Measurements from ENCODE around the gene HRCT1.

HRCT1 gene

DNA sequence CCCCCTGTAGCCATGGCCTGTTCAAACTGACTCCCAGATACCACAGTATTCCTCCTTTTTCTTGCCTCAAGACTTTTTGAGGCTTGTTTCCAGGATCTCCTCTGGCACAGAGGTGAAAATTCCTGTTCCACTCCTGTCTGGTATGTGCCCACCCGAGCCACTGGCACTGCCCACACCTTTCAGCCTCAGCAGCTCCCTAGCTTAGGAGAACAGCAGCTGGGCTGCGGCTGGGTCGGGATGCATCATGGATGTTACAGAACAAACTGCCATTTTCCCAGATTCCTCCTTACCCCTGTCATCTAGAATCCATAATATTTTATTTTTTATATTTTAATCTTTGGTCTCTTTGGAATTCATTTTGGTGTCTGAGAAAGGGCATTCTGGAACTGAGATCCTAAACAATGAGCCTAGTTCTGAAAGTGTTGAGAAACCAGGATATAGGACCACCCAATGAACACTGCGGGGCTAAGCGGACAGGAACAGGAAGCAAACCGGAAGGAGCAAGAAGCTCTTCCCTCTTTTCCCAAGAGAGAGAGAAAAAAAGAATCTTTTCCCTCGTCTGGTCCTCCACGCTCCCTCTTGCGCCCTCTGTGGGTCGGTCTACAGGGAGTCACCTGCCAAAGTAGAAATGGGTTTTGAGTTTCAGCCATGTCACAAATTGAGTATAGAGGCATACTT, 39.5 kb downstream of the HRCT1 start:
- peak; percentile 49 to 69 for DNase-seq

DNA sequence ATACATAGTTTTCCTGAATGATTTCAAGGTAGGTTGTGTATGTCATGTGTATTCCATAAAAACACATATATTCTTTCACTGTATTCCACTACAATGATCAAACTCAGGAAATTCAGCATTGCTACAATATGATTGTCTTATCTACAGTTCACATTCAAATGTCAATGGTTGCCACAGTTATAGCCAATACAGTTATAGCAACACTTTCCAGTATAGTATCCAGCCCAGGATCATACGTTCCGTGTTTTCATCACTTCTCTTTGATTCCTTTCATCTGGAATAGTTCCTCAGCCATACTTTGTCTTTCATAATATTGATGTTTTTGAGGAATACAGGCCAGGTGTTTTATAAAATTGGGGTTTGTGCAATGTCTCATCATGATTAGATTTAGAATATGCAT, 42.4 kb downstream of the HRCT1 start:
- no peak for DNase-seq

DNA sequence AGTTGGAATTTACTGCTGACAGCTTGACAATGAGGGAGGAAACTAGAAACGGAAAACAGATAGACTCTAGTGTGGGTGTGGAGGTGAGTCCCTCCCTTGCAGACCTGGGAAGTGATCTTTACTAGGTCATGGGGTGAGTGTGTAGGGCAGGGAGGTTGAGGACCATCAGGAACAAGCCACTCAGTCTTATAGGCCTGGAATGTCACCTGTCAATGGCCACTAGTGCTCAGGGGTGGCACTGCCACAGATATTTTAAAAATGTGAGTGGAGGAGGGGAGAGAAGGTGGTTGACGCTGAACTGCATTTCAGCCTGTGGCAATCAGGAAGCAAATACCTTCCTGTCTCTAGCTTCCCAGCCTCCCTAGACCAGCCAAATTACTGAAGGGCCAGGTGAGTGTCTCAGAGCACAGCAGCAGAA, 42.9 kb downstream of the HRCT1 start:
- DNase-seq = no peak

DNA sequence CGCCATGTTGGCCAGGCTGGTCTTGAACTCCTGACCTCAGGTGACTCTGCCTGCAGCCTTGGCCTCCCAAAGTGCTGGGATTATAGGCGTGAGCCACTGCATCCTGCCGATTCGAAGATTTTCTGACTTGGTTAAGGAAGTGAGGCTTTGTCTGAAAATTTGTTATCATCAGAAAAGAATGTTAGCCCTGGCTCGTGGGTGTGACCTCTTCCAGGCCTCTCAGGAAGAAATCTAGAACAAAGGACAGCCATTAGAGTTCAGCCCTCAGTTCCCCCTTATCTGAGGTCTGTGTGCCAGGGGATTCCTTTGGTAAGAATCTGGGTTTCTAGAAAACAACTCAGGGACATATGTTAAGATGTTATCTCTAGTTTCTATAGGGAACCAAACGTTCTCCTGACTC, 45.7 kb downstream of the HRCT1 start:
- no peak for DNase-seq

DNA sequence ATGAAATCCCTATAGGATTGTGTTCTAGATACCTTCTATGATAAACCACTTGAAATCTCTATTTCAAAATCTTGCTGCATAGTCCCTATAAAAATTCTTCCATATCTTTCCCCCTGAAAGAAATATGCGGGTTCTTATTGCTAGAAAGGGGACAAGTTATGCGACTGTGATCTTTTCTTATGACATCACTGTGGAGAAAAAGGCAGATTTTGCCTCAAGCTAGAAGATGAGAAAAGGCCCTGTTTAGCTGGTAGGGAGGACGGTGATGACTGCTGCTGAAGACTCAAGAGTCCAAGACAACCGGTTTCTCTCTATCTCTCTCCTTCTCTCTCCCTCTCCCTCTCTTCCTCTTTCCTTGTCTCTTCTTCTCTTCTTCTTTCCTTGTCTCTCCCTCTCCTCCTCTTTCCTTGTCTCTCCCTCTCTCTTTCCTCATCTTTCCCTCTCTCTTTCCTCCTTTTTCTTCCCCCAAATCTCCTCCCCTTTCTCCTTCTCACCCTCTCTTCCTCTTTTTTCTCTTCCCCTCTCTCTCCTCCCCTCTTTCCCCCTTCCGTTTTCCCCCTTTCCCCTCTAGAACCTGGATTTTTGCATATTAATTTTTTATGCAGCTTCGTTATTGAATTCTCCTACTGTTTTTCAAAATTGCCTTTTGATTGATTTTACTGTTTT, 46.7 kb downstream of the HRCT1 start:
- DNase-seq = no peak

DNA sequence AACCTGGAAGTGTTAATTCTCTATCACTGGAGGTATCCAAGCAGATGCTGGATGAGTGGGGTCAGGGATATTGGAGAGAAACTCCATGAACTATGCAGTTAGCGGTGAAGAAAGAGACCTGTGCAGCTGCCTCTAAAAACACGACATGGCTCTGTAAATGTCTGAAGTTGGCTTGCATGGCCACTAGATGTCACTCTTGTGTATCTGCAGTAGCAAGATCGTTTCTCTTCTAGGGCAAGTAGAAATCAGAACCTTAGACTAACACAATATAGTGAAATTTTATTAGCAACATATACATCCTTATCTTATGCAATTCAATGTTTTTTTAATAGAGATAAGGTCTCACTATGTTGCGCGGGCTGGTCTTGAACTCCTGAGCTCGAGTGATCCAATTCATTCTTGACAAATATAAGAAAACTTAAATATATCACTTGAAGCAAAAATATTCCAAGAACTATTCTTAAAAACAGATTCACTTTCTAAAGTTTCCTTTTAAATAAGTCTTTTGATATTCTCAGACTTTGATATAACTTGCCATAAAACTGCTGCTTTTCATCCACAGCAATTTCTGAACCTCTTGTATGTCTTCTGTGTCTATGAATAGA, 49.0 kb downstream of the HRCT1 start:
- DNase-seq = peak in 1 of 2 experiments; percentile 53

DNA sequence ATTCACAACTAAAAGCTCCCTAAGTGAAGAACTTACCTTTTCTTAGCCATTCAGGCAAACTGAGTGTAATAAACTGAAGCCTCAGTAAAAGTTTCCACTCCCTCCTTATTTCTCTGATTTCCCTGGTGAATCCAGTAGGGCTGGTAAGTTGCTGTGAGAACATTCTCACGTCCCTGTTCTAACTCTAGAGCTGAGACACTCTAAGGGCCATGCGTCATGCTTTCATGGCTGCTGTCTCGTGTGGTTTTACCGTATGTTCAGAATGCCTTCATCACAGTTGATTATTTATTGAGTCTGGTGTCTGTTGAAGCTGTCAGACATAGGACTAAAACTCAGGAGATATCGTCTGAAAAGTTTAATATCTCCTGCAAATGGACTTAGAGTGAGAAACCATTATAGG, 50.6 kb downstream of the HRCT1 start:
- no peak for DNase-seq

Data from stimulated activated CD4-positive, alpha-beta T cell treated with anti-CD3 and anti-CD28 coated beads, Interleukin-4, amount 100 ng/mL, for 4 hours (primary cell).